GM12892 (cell line): ENCODE measurements around the gene R3HDM2.
A peak's percentile ranks its signal among the peaks of the same experiment; 100 is the strongest.
"Not testable (repeated sequence)": the region's sequence is repeated elsewhere in the genome, so short reads cannot be mapped to it uniquely, and the experiment has no call there.

Experiments
- DNase-seq: peaks from one replicate; pipeline ENCODE4 v3.0.0; 2011; ENCODE audit not compliant: insufficient read length
- FAIRE-seq: peaks from 2 replicates; lab custom pipeline; 2011; peaks lifted over from hg19 to GRCh38; lab: Jason Lieb, UNC
- POLR2A ChIP-seq: IDR thresholded peaks from 2 replicates; pipeline ENCODE4 v1.6.1; 2011; ENCODE audit warnings: low read depth, low read length, control low read depth
- POLR2AphosphoS5 ChIP-seq: IDR thresholded peaks from 2 replicates; pipeline ENCODE4 v1.6.1; 2011; ENCODE audit warnings: low read depth, low read length, control low read depth
- TAF1 ChIP-seq: IDR thresholded peaks from 2 replicates; pipeline ENCODE4 v1.6.1; 2011; ENCODE audit warnings: low read depth, mild to moderate bottlenecking, control low read depth, low read length, borderline replicate concordance

The R3HDM2 gene

GRCh38 chr12:57355734-57356133 is 75.1 kb downstream of the R3HDM2 start:
- FAIRE-seq (no peak), DNase-seq (no peak)
- TF ChIP-seq POLR2A = no peak
- TF ChIP-seq TAF1 = no peak
- TF ChIP-seq POLR2AphosphoS5 = no peak

GRCh38 chr12:57352166-57352565 is 78.7 kb downstream of the R3HDM2 start:
- no peak for DNase-seq
- no peak for FAIRE-seq
- no peak for TF ChIP-seq POLR2AphosphoS5
- TF ChIP-seq TAF1 = no peak
- no peak for TF ChIP-seq POLR2A

- DNase-seq (no peak), FAIRE-seq (no peak)
- TF ChIP-seq POLR2A (no peak), TAF1 (no peak), POLR2AphosphoS5 (no peak)
Observed at GRCh38 chr12:57347284-57347683, 83.6 kb downstream of the R3HDM2 start.

GRCh38 chr12:57343703-57344378 is 87.0 kb downstream of the R3HDM2 start:
- TF ChIP-seq POLR2A (no peak), POLR2AphosphoS5 (no peak), TAF1 (no peak)
- DNase-seq (no peak), FAIRE-seq (peak; percentile 21)

GRCh38 chr12:57342207-57342691 is 88.6 kb downstream of the R3HDM2 start:
- TF ChIP-seq POLR2A (no peak), POLR2AphosphoS5 (no peak), TAF1 (no peak)
- no peak for DNase-seq
- no peak for FAIRE-seq

GRCh38 chr12:57341275-57341990 is 89.4 kb downstream of the R3HDM2 start:
- FAIRE-seq (no peak), DNase-seq (no peak)
- TF ChIP-seq POLR2A (no peak), TAF1 (no peak), POLR2AphosphoS5 (no peak)

GRCh38 chr12:57340104-57340503 is 90.7 kb downstream of the R3HDM2 start:
- DNase-seq (no peak), FAIRE-seq (no peak)
- TF ChIP-seq POLR2A (no peak), TAF1 (no peak), POLR2AphosphoS5 (no peak)

GRCh38 chr12:57336299-57336698 is 94.5 kb downstream of the R3HDM2 start:
- not testable (repeated sequence) for DNase-seq, FAIRE-seq

GRCh38 chr12:57334219-57334618 is 96.6 kb downstream of the R3HDM2 start:
- DNase-seq = no peak
- TF ChIP-seq POLR2A = no peak
- TF ChIP-seq POLR2AphosphoS5 = no peak
- TF ChIP-seq TAF1 = no peak
- no peak for FAIRE-seq

- no peak for DNase-seq
- FAIRE-seq = no peak
- TF ChIP-seq TAF1 (no peak), POLR2A (no peak), POLR2AphosphoS5 (no peak)
Observed at GRCh38 chr12:57332646-57333312, 98.1 kb downstream of the R3HDM2 start.

- FAIRE-seq (no peak), DNase-seq (no peak)
- no peak for TF ChIP-seq POLR2AphosphoS5
Observed at GRCh38 chr12:57330992-57331391, 99.9 kb downstream of the R3HDM2 start.

GRCh38 chr12:57329219-57329618 is 101.6 kb downstream of the R3HDM2 start:
- no peak for DNase-seq
- TF ChIP-seq POLR2AphosphoS5 (no peak), TAF1 (no peak), POLR2A (no peak)
- FAIRE-seq = no peak
